Suprapubic skin (tissue), 4 donors: Measurements from ENCODE around the gene LIMS2. TPM values are rescaled to one million over a fixed set of nuclear protein-coding genes. Genes with fewer than 3 reads are reported as not detected.
A peak's percentile ranks its signal among the peaks of the same experiment; 100 is the strongest.

Source experiments
- DNase-seq, 2 donors: peaks; one replicate each; pipeline ENCODE4 v3.0.0-alpha.2; 2019; ENCODE audit warnings: low spot score in 2 of 2
- H3K27ac ChIP-seq: fragments of 200-600 bp; sonication (generic); one replicate; pipeline ENCODE4 v1.5.1; 2019
- H3K27me3 ChIP-seq: fragments of 200-600 bp; sonication (generic); one replicate; pipeline ENCODE4 v1.5.1; 2019
- H3K36me3 ChIP-seq: fragments of 200-600 bp; sonication (generic); one replicate; pipeline ENCODE4 v1.5.1; 2019
- H3K4me1 ChIP-seq: fragments of 200-600 bp; sonication (generic); one replicate; pipeline ENCODE4 v1.5.1; 2019
- H3K4me3 ChIP-seq: fragments of 200-600 bp; sonication (generic); one replicate; pipeline ENCODE4 v1.5.1; 2019; ENCODE audit warnings: mild to moderate bottlenecking
- H3K9me3 ChIP-seq: fragments of 200-600 bp; sonication (generic); one replicate; pipeline ENCODE4 v1.5.1; 2019
- CTCF ChIP-seq, 2 donors: fragments of 200-600 bp in 1 of 2; fragments of 450-650 bp in 1 of 2; sonication (generic) in 1 of 2; IDR thresholded peaks; one replicate each; pipeline ENCODE4 v1.5.1; 2016 to 2019; ENCODE audit warnings: antibody characterized with exemption in 2 of 2, mild to moderate bottlenecking in 1 of 2, moderate library complexity in 1 of 2
- EP300 ChIP-seq: sonication (generic); formaldehyde crosslinking; IDR thresholded peaks from one replicate; pipeline ENCODE4 v1.6.1; 2017; ENCODE audit warnings: antibody characterized with exemption
- POLR2A ChIP-seq, 2 donors: fragments of 450-650 bp; IDR thresholded peaks; one replicate each; pipeline ENCODE4 v1.6.1; 2017; ENCODE audit warnings: antibody characterized with exemption in 2 of 2, mild to moderate bottlenecking in 2 of 2, moderate library complexity in 2 of 2
- POLR2AphosphoS5 ChIP-seq, 3 donors: sonication (generic); formaldehyde crosslinking; IDR thresholded peaks; one replicate each; pipeline ENCODE4 v1.6.1; 2017; ENCODE audit warnings: antibody characterized with exemption in 3 of 3
- WGBS: methylation state at CpG from one replicate; pipeline ENCODE4 v1.1.5; 2018; 5-methylcytosine and 5-hydroxymethylcytosine counted together
- total RNA-seq, 4 donors: library from RNA; depleted of rRNA; stranded (reverse); fragments of >200 nt; gene quantifications; one replicate each; pipeline ENCODE4 v1.1.0, GENCODE V29; 2016

The LIMS2 gene
- total RNA-seq, 4 donors from 2014 or later = 9.2 to 40.0 (median 15.4) TPM

GRCh38 chr2:127591221-127591923 is 84.0 kb downstream of the LIMS2 start:
- Histone ChIP-seq H3K27me3 (no peaks in the 10 kb centered on the region), H3K4me1 (no peaks in the 10 kb centered on the region), H3K36me3 (no peaks in the 10 kb centered on the region), H3K27ac (no peak overlapping the region), H3K4me3 (no peak overlapping the region), H3K9me3 (no peaks in the 10 kb centered on the region)
- 84% methylated on average over 4 of the region's 10 CpGs for WGBS
- peak; percentile 61 to 82 for DNase-seq
- TF ChIP-seq CTCF (IDR thresholded peaks at IDR 0.05) (peak; percentile 31 to 46), POLR2A (IDR thresholded peaks at IDR 0.05) (no peak)

GRCh38 chr2:127590386-127591190 is 84.7 kb downstream of the LIMS2 start:
- Histone ChIP-seq H3K4me1 (no peaks in the 10 kb centered on the region), H3K27ac (no peak overlapping the region), H3K36me3 (no peaks in the 10 kb centered on the region), H3K27me3 (no peaks in the 10 kb centered on the region), H3K9me3 (no peaks in the 10 kb centered on the region), H3K4me3 (no peak overlapping the region)
- peak in 1 of 2 donors; percentile 34 for DNase-seq
- no peak for TF ChIP-seq CTCF (IDR thresholded peaks at IDR 0.05)
- no peak for TF ChIP-seq EP300
- no peak for TF ChIP-seq POLR2A (IDR thresholded peaks at IDR 0.05)
- no peak for TF ChIP-seq POLR2AphosphoS5 (IDR thresholded peaks at IDR 0.05)
- WGBS = 81% methylated on average over 8 of the region's 8 CpGs

- DNase-seq = no peak
- Histone ChIP-seq H3K27me3 (no peaks in the 10 kb centered on the region), H3K4me3 (no peak overlapping the region), H3K27ac (no peak overlapping the region), H3K9me3 (no peaks in the 10 kb centered on the region), H3K4me1 (no peaks in the 10 kb centered on the region), H3K36me3 (no peaks in the 10 kb centered on the region)
- TF ChIP-seq POLR2AphosphoS5 (IDR thresholded peaks at IDR 0.05) (no peak), EP300 (no peak), POLR2A (IDR thresholded peaks at IDR 0.05) (no peak), CTCF (IDR thresholded peaks at IDR 0.05) (no peak)
- WGBS = 88% methylated on average over 5 of the region's 5 CpGs
Measured at GRCh38 chr2:127589841-127590240, 85.5 kb downstream of the LIMS2 start.

- Histone ChIP-seq H3K27me3 (no peaks in the 10 kb centered on the region), H3K27ac (no peak overlapping the region), H3K36me3 (no peaks in the 10 kb centered on the region), H3K9me3 (no peaks in the 10 kb centered on the region), H3K4me3 (no peak overlapping the region), H3K4me1 (no peaks in the 10 kb centered on the region)
- WGBS = 92% methylated on average over 3 of the region's 3 CpGs
- peak in 1 of 2 donors; percentile 48 for DNase-seq
- no peak for TF ChIP-seq POLR2A (IDR thresholded peaks at IDR 0.05)
- TF ChIP-seq POLR2AphosphoS5 (IDR thresholded peaks at IDR 0.05) = no peak
- no peak for TF ChIP-seq EP300
- TF ChIP-seq CTCF (IDR thresholded peaks at IDR 0.05) = no peak
Measured at GRCh38 chr2:127589358-127589757, 86.0 kb downstream of the LIMS2 start.

Other genes starting within 250 kb of the LIMS2 start
- gene IWS1, start 149.0 kb downstream of the LIMS2 start, total RNA-seq = 10 to 100 TPM; 23.2 to 51.4 (median 29.9) TPM
- 1 to 10 TPM in 3 of 4 donors, under 1 TPM in 1; 0.72 to 4.7 (median 3.6) TPM for gene MYO7B, start 139.8 kb downstream of the LIMS2 start, total RNA-seq
- gene GPR17, start 29.4 kb downstream of the LIMS2 start, total RNA-seq = under 1 TPM in 2 of 4 donors, not detected in 2; 0.48 to 0.52 TPM
- gene SFT2D3, start 26.0 kb upstream of the LIMS2 start, total RNA-seq = 10 to 100 TPM; 10.2 to 15.9 (median 12.2) TPM
- 10 to 100 TPM; 31.9 to 85.8 (median 44.1) TPM for gene WDR33, start 135.6 kb upstream of the LIMS2 start, total RNA-seq
- 10 to 100 TPM in 3 of 4 donors, 1 to 10 TPM in 1; 9.5 to 16.5 (median 12.2) TPM for gene POLR2D, start 182.6 kb upstream of the LIMS2 start, total RNA-seq
- 10 to 100 TPM; 13.9 to 18.9 (median 16.1) TPM for gene AMMECR1L, start 210.4 kb upstream of the LIMS2 start, total RNA-seq